Urothelium cell line (cell line): ENCODE measurements around the gene COL18A1.
A peak's percentile ranks its signal among the peaks of the same experiment; 100 is the strongest.

ENCODE experiments used
- DNase-seq: peaks from one replicate; pipeline ENCODE4 v3.0.0; 2011; ENCODE audit warnings: low spot score, mixed read lengths
- FAIRE-seq: peaks from 2 replicates; lab custom pipeline; 2011; peaks lifted over from hg19 to GRCh38; lab: Jason Lieb, UNC

The COL18A1 gene

GRCh38 chr21:45539046-45539795 is 134.3 kb downstream of the COL18A1 start:
- DNase-seq (no peak), FAIRE-seq (no peak)

- FAIRE-seq (no peak), DNase-seq (no peak)
These were observed 135.0 kb downstream of the COL18A1 start for GRCh38 chr21:45539796-45540600.

GRCh38 chr21:45540601-45540970 is 135.6 kb downstream of the COL18A1 start:
- no peak for DNase-seq

GRCh38 chr21:45541221-45542039 is 136.5 kb downstream of the COL18A1 start:
- no peak for FAIRE-seq
- DNase-seq: peak; percentile 84

More at GRCh38 chr21:45540601-45540970, 135.6 kb downstream of the COL18A1 start:
- no peak for FAIRE-seq

- DNase-seq (peak; percentile 93), FAIRE-seq (no peak)
These were observed 137.3 kb downstream of the COL18A1 start, which contains the start of gene SLC19A1 for GRCh38 chr21:45542242-45542666. Gene SLC19A1, minus strand, starts transcription at chr21:45542440. Its CDS starts 4,481 bp downstream, at chr21:45537959.

- FAIRE-seq (no peak), DNase-seq (no peak)
These were observed 137.9 kb downstream of the COL18A1 start for GRCh38 chr21:45542667-45543370.

- FAIRE-seq (no peak), DNase-seq (no peak)
These were observed 138.4 kb downstream of the COL18A1 start for GRCh38 chr21:45543371-45543709.

GRCh38 chr21:45543710-45544448 is 138.9 kb downstream of the COL18A1 start:
- FAIRE-seq (no peak), DNase-seq (no peak)

- DNase-seq (no peak), FAIRE-seq (no peak)
These were observed 139.7 kb downstream of the COL18A1 start for GRCh38 chr21:45544449-45545235.

GRCh38 chr21:45545236-45545570 is 140.2 kb downstream of the COL18A1 start:
- DNase-seq: no peak
- FAIRE-seq: no peak

GRCh38 chr21:45545691-45546531 is 140.9 kb downstream of the COL18A1 start:
- DNase-seq: no peak
- FAIRE-seq: no peak

- no peak for FAIRE-seq
- DNase-seq: no peak
These were observed 141.9 kb downstream of the COL18A1 start for GRCh38 chr21:45546636-45547544.

- FAIRE-seq: no peak
- no peak for DNase-seq
These were observed 142.6 kb downstream of the COL18A1 start for GRCh38 chr21:45547545-45547900.

GRCh38 chr21:45548711-45549491 is 143.9 kb downstream of the COL18A1 start:
- FAIRE-seq: no peak
- DNase-seq: no peak

GRCh38 chr21:45549626-45550463 is 144.9 kb downstream of the COL18A1 start:
- DNase-seq (no peak), FAIRE-seq (no peak)
